ENCODE results near the gene GSTP1. TPM values are rescaled to one million over a fixed set of nuclear protein-coding genes. Genes with fewer than 3 reads are reported as not detected.

Gene GSTP1
- polyA plus RNA-seq, 1 donor (not counting 4 experiments of a cell fraction or from before 2014, with no cell fraction given) = 1,575 TPM

DNA sequence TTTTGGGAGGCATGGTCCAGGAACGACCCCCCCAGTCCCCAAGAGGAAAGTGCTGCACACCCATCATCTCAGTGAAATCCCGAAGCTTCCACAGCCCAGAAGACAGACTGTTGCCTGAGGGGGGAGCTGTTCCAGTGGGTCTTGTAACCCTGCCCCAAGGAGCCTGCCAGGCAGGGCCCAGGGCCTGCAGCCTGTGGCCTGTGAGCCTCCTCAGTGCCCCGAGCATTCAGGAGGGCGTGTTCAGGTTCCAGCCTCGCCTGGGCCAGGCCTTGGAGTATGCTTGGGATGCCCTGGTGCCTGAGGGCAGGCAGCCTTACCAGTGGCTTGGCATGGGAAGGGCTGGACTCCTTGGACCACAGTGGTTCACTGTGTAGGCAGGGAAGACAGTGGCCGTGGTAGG is 42.4 kb upstream of the GSTP1 start:
- Histone ChIP-seq H4K20me1 (ENCODE audit: control insufficient read depth, extremely low read depth, insufficient read depth, low read length) (no peaks in the 10 kb centered on the region), H3K4me1 (ENCODE audit: control insufficient read depth, extremely low read depth, insufficient read depth, low read length) (peaks cover 3% of the 10 kb centered on the region), H3K79me2 (ENCODE audit: control insufficient read depth, insufficient read depth, low read length) (no peaks in the 10 kb centered on the region), H3K4me2 (ENCODE audit: control insufficient read depth, extremely low read depth, insufficient read depth, low read depth, low read length) (no peak overlapping the region), H3K9ac (ENCODE audit: control insufficient read depth, extremely low read depth, insufficient read depth, low read length) (no peak overlapping the region), H2AFZ (ENCODE audit: control insufficient read depth, low read length) (no peak overlapping the region), H3K27ac (ENCODE audit: control insufficient read depth, insufficient read depth, low read length) (no peak overlapping the region), H3K36me3 (ENCODE audit: control insufficient read depth in 2 of 2, extremely low read depth in 1 of 2, insufficient read depth in 2 of 2, low read length in 2 of 2) (no peaks in the 10 kb centered on the region), H3K4me3 (ENCODE audit: control insufficient read depth in 2 of 3, extremely low read depth in 1 of 3, insufficient read depth in 2 of 3, low read depth in 1 of 3, low read length in 3 of 3) (no peak overlapping the region), H3K27me3 (ENCODE audit: control insufficient read depth, extremely low read depth, insufficient read depth, low read length) (no peaks in the 10 kb centered on the region), H3K9me3 (ENCODE audit: control insufficient read depth, low read depth, low read length) (no peaks in the 10 kb centered on the region), H3K9me1 (ENCODE audit: control insufficient read depth, extremely low read depth, insufficient read depth, low read length) (no peaks in the 10 kb centered on the region)
- TF ChIP-seq EZH2 (IDR thresholded peaks at IDR 0.05; ENCODE audit: low read length) = no peak
- TF ChIP-seq, protein P1, sequence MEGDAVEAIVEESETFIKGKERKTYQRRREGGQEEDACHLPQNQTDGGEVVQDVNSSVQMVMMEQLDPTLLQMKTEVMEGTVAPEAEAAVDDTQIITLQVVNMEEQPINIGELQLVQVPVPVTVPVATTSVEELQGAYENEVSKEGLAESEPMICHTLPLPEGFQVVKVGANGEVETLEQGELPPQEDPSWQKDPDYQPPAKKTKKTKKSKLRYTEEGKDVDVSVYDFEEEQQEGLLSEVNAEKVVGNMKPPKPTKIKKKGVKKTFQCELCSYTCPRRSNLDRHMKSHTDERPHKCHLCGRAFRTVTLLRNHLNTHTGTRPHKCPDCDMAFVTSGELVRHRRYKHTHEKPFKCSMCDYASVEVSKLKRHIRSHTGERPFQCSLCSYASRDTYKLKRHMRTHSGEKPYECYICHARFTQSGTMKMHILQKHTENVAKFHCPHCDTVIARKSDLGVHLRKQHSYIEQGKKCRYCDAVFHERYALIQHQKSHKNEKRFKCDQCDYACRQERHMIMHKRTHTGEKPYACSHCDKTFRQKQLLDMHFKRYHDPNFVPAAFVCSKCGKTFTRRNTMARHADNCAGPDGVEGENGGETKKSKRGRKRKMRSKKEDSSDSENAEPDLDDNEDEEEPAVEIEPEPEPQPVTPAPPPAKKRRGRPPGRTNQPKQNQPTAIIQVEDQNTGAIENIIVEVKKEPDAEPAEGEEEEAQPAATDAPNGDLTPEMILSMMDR (optimal IDR thresholded peaks at IDR 0.05 in 1 of 3, IDR thresholded peaks at IDR 0.05 in 1 of 3, conservative IDR thresholded peaks at IDR 0.05 in 1 of 3; ENCODE audit: extremely low read depth in 1 of 3, insufficient read depth in 2 of 3, low read length in 3 of 3) = no peak
- dilution Hi-C loops (cut with MboI; ENCODE audit: extremely low pct_ligation_motif_present, low sequenced_read_pairs) = no loop called here
- FAIRE-seq (no peak), DNase-seq (ENCODE audit: low read depth, low spot score) (no peak)

DNA sequence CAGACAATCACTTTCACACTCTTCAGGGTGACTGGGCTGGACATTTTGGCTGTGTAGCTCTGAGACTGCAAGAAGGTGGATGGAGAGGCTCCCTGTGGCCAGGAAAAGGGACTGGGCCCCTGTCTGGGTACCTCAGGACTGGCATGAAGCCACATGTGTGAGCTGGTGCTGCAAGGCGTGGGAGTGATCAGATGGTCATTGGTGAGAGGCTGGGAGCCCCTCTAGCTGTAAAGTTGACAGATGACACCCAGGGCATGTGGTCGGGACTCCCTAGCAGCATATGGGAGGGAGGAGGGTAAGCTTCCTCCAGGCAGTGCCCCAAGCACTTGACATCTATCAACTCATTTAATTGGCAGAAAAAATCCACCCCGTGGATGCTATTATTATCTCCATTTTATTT is 41.4 kb upstream of the GSTP1 start:
- TF ChIP-seq EZH2 (IDR thresholded peaks at IDR 0.05; ENCODE audit: low read length) = no peak
- TF ChIP-seq, protein P1 (optimal IDR thresholded peaks at IDR 0.05 in 1 of 3, IDR thresholded peaks at IDR 0.05 in 1 of 3, conservative IDR thresholded peaks at IDR 0.05 in 1 of 3; ENCODE audit: extremely low read depth in 1 of 3, insufficient read depth in 2 of 3, low read length in 3 of 3) = no peak
- Histone ChIP-seq H3K27me3 (ENCODE audit: control insufficient read depth, extremely low read depth, insufficient read depth, low read length) (no peaks in the 10 kb centered on the region), H3K79me2 (ENCODE audit: control insufficient read depth, insufficient read depth, low read length) (no peaks in the 10 kb centered on the region), H3K9ac (ENCODE audit: control insufficient read depth, extremely low read depth, insufficient read depth, low read length) (no peak overlapping the region), H3K4me2 (ENCODE audit: control insufficient read depth, extremely low read depth, insufficient read depth, low read depth, low read length) (no peak overlapping the region), H3K9me3 (ENCODE audit: control insufficient read depth, low read depth, low read length) (no peaks in the 10 kb centered on the region), H3K4me1 (ENCODE audit: control insufficient read depth, extremely low read depth, insufficient read depth, low read length) (peaks cover 3% of the 10 kb centered on the region), H3K36me3 (ENCODE audit: control insufficient read depth in 2 of 2, extremely low read depth in 1 of 2, insufficient read depth in 2 of 2, low read length in 2 of 2) (no peaks in the 10 kb centered on the region), H3K27ac (ENCODE audit: control insufficient read depth, insufficient read depth, low read length) (no peak overlapping the region), H2AFZ (ENCODE audit: control insufficient read depth, low read length) (no peak overlapping the region), H3K4me3 (ENCODE audit: control insufficient read depth in 2 of 3, extremely low read depth in 1 of 3, insufficient read depth in 2 of 3, low read depth in 1 of 3, low read length in 3 of 3) (no peak overlapping the region), H4K20me1 (ENCODE audit: control insufficient read depth, extremely low read depth, insufficient read depth, low read length) (no peaks in the 10 kb centered on the region), H3K9me1 (ENCODE audit: control insufficient read depth, extremely low read depth, insufficient read depth, low read length) (no peaks in the 10 kb centered on the region)
- FAIRE-seq (no peak), DNase-seq (ENCODE audit: low read depth, low spot score) (no peak)
- dilution Hi-C loops (cut with MboI; ENCODE audit: extremely low pct_ligation_motif_present, low sequenced_read_pairs) = no loop called here

Data from keratinocyte (primary cell).